HepG2 (cell line): ENCODE data around the gene STUB1. TPM values are rescaled to one million over a fixed set of nuclear protein-coding genes. Genes with fewer than 3 reads are reported as not detected.

ENCODE experiments used
- AKNA ChIP-seq: sonication (generic); formaldehyde crosslinking; IDR thresholded peaks from 2 replicates; pipeline ENCODE4 v1.4.0; 2020; ENCODE audit warnings: missing genetic modification reagents, borderline replicate concordance
- CSRNP1 ChIP-seq: sonication (generic); formaldehyde crosslinking; IDR thresholded peaks from 2 replicates; pipeline ENCODE4 v1.8.1; 2023; ENCODE audit warnings: mild to moderate bottlenecking, missing genetic modification reagents
- HDAC1 ChIP-seq: sonication (generic); formaldehyde crosslinking; IDR thresholded peaks from 2 replicates; pipeline ENCODE4 v1.5.1; 2020; ENCODE audit warnings: mild to moderate bottlenecking, missing genetic modification reagents
- HIC2 ChIP-seq: sonication (generic); formaldehyde crosslinking; IDR thresholded peaks from 2 replicates; pipeline ENCODE4 v1.9.0; 2022; ENCODE audit warnings: low read depth, missing genetic modification reagents
- HNRNPUL1 ChIP-seq: fragments of 200-400 bp; formaldehyde crosslinking; IDR thresholded peaks from 2 replicates; pipeline ENCODE4 v1.6.1; 2017; ENCODE audit warnings: low read depth, mild to moderate bottlenecking, low read length, moderate library complexity
- IKZF5 ChIP-seq: IDR thresholded peaks from 2 replicates; pipeline ENCODE4 v1.6.1; 2018; ENCODE audit warnings: missing genetic modification reagents, mild to moderate bottlenecking, missing compliant biosample characterization
- MAX ChIP-seq: IDR thresholded peaks from 2 replicates; pipeline ENCODE4 v1.6.1; 2012; ENCODE audit warnings: inconsistent platforms
- MIXL1 ChIP-seq: IDR thresholded peaks from 2 replicates; pipeline ENCODE4 v1.6.1; 2016
- SNRNP70 ChIP-seq: fragments of 200-400 bp; formaldehyde crosslinking; IDR thresholded peaks from 2 replicates; pipeline ENCODE4 v1.6.1; 2017; ENCODE audit warnings: mild to moderate bottlenecking, low read depth, low read length, moderate library complexity
- ZBTB21 ChIP-seq: sonication (generic); formaldehyde crosslinking; IDR thresholded peaks from 2 replicates; pipeline ENCODE4 v1.4.0; 2020; ENCODE audit warnings: missing genetic modification reagents
- ZHX2 ChIP-seq, 2 experiments: sonication (generic) in 1 of 2; formaldehyde crosslinking in 1 of 2; IDR thresholded peaks; 2 replicates each; pipeline versions ENCODE4 v1.6.1 to v1.9.0; 2014 to 2022; ENCODE audit warnings: antibody characterized with exemption in 1 of 2, borderline replicate concordance in 1 of 2, inconsistent platforms in 1 of 2, low read depth in 1 of 2, missing genetic modification reagents in 1 of 2
- ZMYM2 ChIP-seq: sonication (generic); formaldehyde crosslinking; IDR thresholded peaks from 2 replicates; pipeline ENCODE4 v1.8.0; 2022; ENCODE audit warnings: mild to moderate bottlenecking, missing genetic modification reagents
- ZMYM4 ChIP-seq: sonication (generic); formaldehyde crosslinking; IDR thresholded peaks from 2 replicates; pipeline ENCODE4 v1.8.1; 2023; ENCODE audit warnings: mild to moderate bottlenecking, missing genetic modification reagents
- polyA plus RNA-seq, 8 experiments: library from polyadenylated mRNA; depleted of rRNA in 3 of 8; stranded (reverse) in 7 of 8; unstranded in 1 of 8; fragments of >200 nt; fragmentation: Illumina TruSeq in 4 of 8; extraction: Trizol in 4 of 8; gene quantifications; 2 replicates each; pipeline versions ENCODE4 v1.2.1 to v1.2.3, GENCODE V29; 2011 to 2016; ENCODE audit warnings: low read depth in 4 of 8, missing spikeins in 1 of 8, mixed read lengths in 1 of 8; ENCODE audit not compliant: insufficient read depth in 1 of 8
- total RNA-seq, 5 experiments: library from RNA; depleted of rRNA; stranded (reverse); fragments of >200 nt; fragmentation: Illumina TruSeq; extraction: Trizol; gene quantifications; 2 replicates each; pipeline ENCODE4 v1.2.3, GENCODE V29; 2016; ENCODE audit warnings: low read depth in 1 of 5

STUB1 gene
- total and polyA plus RNA-seq, 2 of the 13 experiments (the other 11 are each of a cell fraction or from before 2014, with no cell fraction given): 52.9 to 78.2 TPM

GRCh38 chr16:654034-654433 lies 26.2 kb upstream of the STUB1 start (continued):
- TF ChIP-seq IKZF5 (CRISPR knock-in tag) (no peak), HIC2 (CRISPR knock-in tag) (peak; percentile 32; the same call in 1 of the 2 replicates), ZMYM4 (CRISPR knock-in tag) (no peak), ZBTB21 (CRISPR knock-in tag) (no peak), AKNA (CRISPR knock-in tag) (no peak), CSRNP1 (CRISPR knock-in tag) (no peak), ZHX2 (IDR thresholded peaks at IDR 0.05; ENCODE audit: low read depth) (no peak), ZHX2 (CRISPR knock-in tag; IDR thresholded peaks at IDR 0.05; ENCODE audit: borderline replicate concordance) (no peak), MIXL1 (CRISPR knock-in tag) (no peak), HDAC1 (CRISPR knock-in tag) (peak; percentile 20; the same call in 1 of the 2 replicates), SNRNP70 (no peak), MAX (peak; percentile 37; the same call in 1 of the 2 replicates), ZMYM2 (CRISPR knock-in tag) (no peak), HNRNPUL1 (no peak)
